Mesendoderm (in vitro differentiated cells): ENCODE measurements around the gene CGB5.
"Not testable (repeated sequence)": the region's sequence is repeated elsewhere in the genome, so short reads cannot be mapped to it uniquely, and the experiment has no call there.

Experiments
- DNase-seq: peaks from one replicate; pipeline ENCODE4 v3.0.0; 2013
- H2AK5ac ChIP-seq: 2 replicates; pipeline ENCODE4 v1.6.1; 2013; ENCODE audit warnings: low read length, inconsistent platforms
- H2BK120ac ChIP-seq: 2 replicates; pipeline ENCODE4 v1.6.1; 2013; ENCODE audit warnings: low read depth, mild to moderate bottlenecking, low read length, moderate library complexity, mixed read lengths
- H2BK15ac ChIP-seq: replicated peaks from 2 replicates; pipeline ENCODE4 v1.6.1; 2013; ENCODE audit warnings: low read depth, mild to moderate bottlenecking, moderate library complexity
- H2BK5ac ChIP-seq: 2 replicates; pipeline ENCODE4 v1.6.1; 2013; ENCODE audit warnings: low read length, inconsistent platforms
- H3K18ac ChIP-seq: 2 replicates; pipeline ENCODE4 v1.6.1; 2013; ENCODE audit warnings: mild to moderate bottlenecking, low read length, mixed read lengths
- H3K23ac ChIP-seq: one replicate; pipeline ENCODE4 v1.6.1; 2013; ENCODE audit warnings: low read length
- H3K27ac ChIP-seq: 2 replicates; pipeline ENCODE4 v1.5.1; 2013; ENCODE audit warnings: low read depth, mild to moderate bottlenecking, inconsistent platforms, low read length, moderate library complexity
- H3K27me3 ChIP-seq: 2 replicates; pipeline ENCODE4 v1.6.1; 2013; ENCODE audit warnings: low read length, control low read depth, mild to moderate bottlenecking, inconsistent platforms; ENCODE audit not compliant: insufficient read depth, poor library complexity
- H3K36me3 ChIP-seq: 2 replicates; pipeline ENCODE4 v1.6.1; 2013; ENCODE audit warnings: low read length, inconsistent platforms; ENCODE audit not compliant: control insufficient read depth, insufficient read depth
- H3K4ac ChIP-seq: one replicate; pipeline ENCODE4 v1.6.1; 2013; ENCODE audit warnings: low read depth, mild to moderate bottlenecking, low read length, moderate library complexity
- H3K4me1 ChIP-seq: 2 replicates; pipeline ENCODE4 v1.6.1; 2013; ENCODE audit warnings: low read depth, low read length, inconsistent platforms; ENCODE audit not compliant: control insufficient read depth
- H3K4me2 ChIP-seq: 2 replicates; pipeline ENCODE4 v1.6.1; 2013; ENCODE audit warnings: low read length
- H3K4me3 ChIP-seq: 2 replicates; pipeline ENCODE4 v1.5.1; 2013; ENCODE audit warnings: mild to moderate bottlenecking, low read length
- H3K56ac ChIP-seq: one replicate; pipeline ENCODE4 v1.6.1; 2013; ENCODE audit warnings: low read length
- H3K79me1 ChIP-seq: 2 replicates; pipeline ENCODE4 v1.6.1; 2013; ENCODE audit warnings: low read length, inconsistent platforms
- H3K79me2 ChIP-seq: 2 replicates; pipeline ENCODE4 v1.6.1; 2013; ENCODE audit warnings: mild to moderate bottlenecking, low read length; ENCODE audit not compliant: control insufficient read depth, insufficient read depth
- H3K9ac ChIP-seq: 2 replicates; pipeline ENCODE4 v1.6.1; 2013; ENCODE audit warnings: low read length, inconsistent platforms
- H4K5ac ChIP-seq: one replicate; pipeline ENCODE4 v1.6.1; 2013; ENCODE audit warnings: low read length
- H4K8ac ChIP-seq: one replicate; pipeline ENCODE4 v1.6.1; 2013; ENCODE audit warnings: low read depth, mild to moderate bottlenecking, control low read depth, low read length, moderate library complexity
- WGBS: extraction: QIAGEN DNeasy Blood & Tissue Kit; methylation state at CpG from one replicate; pipeline ENCODE4 v1.1.7; 2013; ENCODE audit warnings: low lambda C conversion rate, missing lambda C conversion rate; ENCODE audit not compliant: insufficient coverage; ENCODE audit errors: extremely low coverage; 5-methylcytosine and 5-hydroxymethylcytosine counted together

Gene CGB5

GRCh38 chr19:49024233-49024632 is 19.4 kb upstream of the CGB5 start, which contains the start of gene CGB3:
Gene CGB3 (minus strand): TSS chr19:49024333. CDS start chr19:49023971, 362 bp downstream.
- H2BK5ac ChIP-seq, DNase-seq, H3K4ac ChIP-seq, H3K56ac ChIP-seq, H3K4me1 ChIP-seq, H2BK15ac ChIP-seq, H3K23ac ChIP-seq, H4K8ac ChIP-seq, H3K79me1 ChIP-seq, H3K36me3 ChIP-seq, H3K4me3 ChIP-seq, H3K9ac ChIP-seq, H2BK120ac ChIP-seq, H4K5ac ChIP-seq, H3K27me3 ChIP-seq, H2AK5ac ChIP-seq, H3K27ac ChIP-seq, H3K4me2 ChIP-seq, H3K18ac ChIP-seq, H3K79me2 ChIP-seq: not testable (repeated sequence)
- WGBS = no CpG with 5 or more reads among the region's 15 CpGs

- H3K4ac ChIP-seq, H4K8ac ChIP-seq, H2BK120ac ChIP-seq, H4K5ac ChIP-seq, H2AK5ac ChIP-seq, H2BK5ac ChIP-seq, H2BK15ac ChIP-seq, H3K36me3 ChIP-seq, H3K27me3 ChIP-seq, H3K27ac ChIP-seq, H3K18ac ChIP-seq, H3K79me1 ChIP-seq, H3K79me2 ChIP-seq, H3K56ac ChIP-seq, H3K23ac ChIP-seq, H3K4me3 ChIP-seq, H3K4me2 ChIP-seq, H3K4me1 ChIP-seq, H3K9ac ChIP-seq, DNase-seq: not testable (repeated sequence)
- WGBS = no CpG with 5 or more reads among the region's 6 CpGs
Observed at GRCh38 chr19:49025088-49025487, 18.6 kb upstream of the CGB5 start.

DNA sequence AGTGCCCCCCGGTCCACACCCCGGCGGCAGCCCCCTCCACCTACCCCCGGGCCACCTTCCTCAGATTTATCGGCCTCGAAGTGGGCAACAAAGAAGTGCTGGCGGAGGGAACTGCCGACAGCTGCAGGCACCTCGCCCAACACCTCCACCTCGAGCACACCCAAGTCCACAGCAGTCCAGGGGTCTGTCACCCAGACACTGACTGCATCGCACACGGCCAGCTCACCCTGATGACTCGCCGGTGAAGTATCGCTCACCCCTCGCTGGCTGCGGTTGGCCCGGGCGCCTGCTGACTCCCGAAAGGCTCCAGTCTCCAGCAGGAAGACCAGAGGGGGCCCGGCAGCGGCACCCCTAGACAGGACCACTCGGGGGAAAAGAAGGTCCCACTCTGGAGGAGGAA is 18.0 kb upstream of the CGB5 start:
- not testable (repeated sequence) for H3K18ac ChIP-seq, H3K4me2 ChIP-seq, H3K4ac ChIP-seq, H3K36me3 ChIP-seq, H3K27ac ChIP-seq, H2BK5ac ChIP-seq, H3K4me1 ChIP-seq, DNase-seq, H3K4me3 ChIP-seq, H3K9ac ChIP-seq, H3K79me2 ChIP-seq, H3K56ac ChIP-seq, H4K8ac ChIP-seq, H2AK5ac ChIP-seq, H2BK15ac ChIP-seq, H3K23ac ChIP-seq, H4K5ac ChIP-seq, H2BK120ac ChIP-seq, H3K27me3 ChIP-seq, H3K79me1 ChIP-seq
- WGBS = no CpG with 5 or more reads among the region's 23 CpGs

- not testable (repeated sequence) for H3K27ac ChIP-seq, H4K5ac ChIP-seq, H2BK120ac ChIP-seq, H3K18ac ChIP-seq, H3K9ac ChIP-seq, H3K36me3 ChIP-seq, H3K4me3 ChIP-seq, H3K79me1 ChIP-seq, H3K79me2 ChIP-seq, H3K4me2 ChIP-seq, DNase-seq, H3K56ac ChIP-seq, H3K4me1 ChIP-seq, H4K8ac ChIP-seq, H3K27me3 ChIP-seq, H3K4ac ChIP-seq, H2AK5ac ChIP-seq, H2BK15ac ChIP-seq, H3K23ac ChIP-seq, H2BK5ac ChIP-seq
- WGBS = no CpG with 5 or more reads among the region's 9 CpGs
Observed at GRCh38 chr19:49028686-49029085, 15.0 kb upstream of the CGB5 start.

- H3K4ac ChIP-seq, H3K4me2 ChIP-seq, H2AK5ac ChIP-seq, H3K36me3 ChIP-seq, H2BK120ac ChIP-seq, H3K9ac ChIP-seq, H2BK15ac ChIP-seq, H3K79me2 ChIP-seq, H3K23ac ChIP-seq, DNase-seq, H3K56ac ChIP-seq, H3K4me1 ChIP-seq, H2BK5ac ChIP-seq, H4K8ac ChIP-seq, H3K4me3 ChIP-seq, H3K18ac ChIP-seq, H3K27me3 ChIP-seq, H4K5ac ChIP-seq, H3K27ac ChIP-seq, H3K79me1 ChIP-seq: not testable (repeated sequence)
- no CpG with 5 or more reads among the region's 14 CpGs for WGBS
Observed at GRCh38 chr19:49029749-49030148, 13.9 kb upstream of the CGB5 start.

DNA sequence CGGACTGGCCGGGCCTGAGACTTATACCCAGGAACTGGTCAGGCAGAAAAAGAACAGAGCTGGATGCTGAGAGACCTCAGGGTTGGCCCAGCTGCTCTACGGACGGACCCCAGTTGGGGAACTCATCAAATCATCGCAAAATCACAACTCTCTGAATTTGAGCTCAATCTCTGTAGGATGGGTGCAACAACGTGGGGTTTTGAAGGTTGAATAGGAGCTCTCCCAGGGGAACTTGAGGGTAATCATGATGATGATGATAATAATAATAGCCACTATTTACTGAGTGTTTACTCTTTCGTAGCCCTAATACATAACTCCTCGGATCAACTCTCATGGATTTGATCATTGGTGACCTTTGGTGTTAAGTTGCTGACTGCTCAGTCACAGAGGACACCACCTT is 13.3 kb upstream of the CGB5 start:
- H3K27me3 ChIP-seq, H3K4me2 ChIP-seq, H2BK15ac ChIP-seq, H3K18ac ChIP-seq, H4K5ac ChIP-seq, H3K79me2 ChIP-seq, H3K4ac ChIP-seq, H3K27ac ChIP-seq, H3K36me3 ChIP-seq, H3K56ac ChIP-seq, H2AK5ac ChIP-seq, H3K4me1 ChIP-seq, H3K23ac ChIP-seq, H3K4me3 ChIP-seq, H2BK120ac ChIP-seq, H2BK5ac ChIP-seq, H3K79me1 ChIP-seq, H3K9ac ChIP-seq, H4K8ac ChIP-seq, DNase-seq: not testable (repeated sequence)
- no CpG with 5 or more reads among the region's 8 CpGs for WGBS
